Measurements from ENCODE around the gene RPL27.

The RPL27 gene

GRCh38 chr17:43024407-43025289, 26.4 kb downstream of the RPL27 start, which contains the start of gene RND2:
Gene RND2, plus strand, starts transcription at chr17:43025231. Its CDS starts 117 bp downstream, at chr17:43025348.
- Histone ChIP-seq H3K4me3 (ENCODE audit: low read depth, low read length) (peak within 1 kb of the TSS; percentile 72), H3K27me3 (ENCODE audit: insufficient read depth, low read length) (no peaks in the 10 kb centered on the region; the same call in 1 of the 2 replicates), H3K79me2 (ENCODE audit: control insufficient read depth, insufficient read depth, low read length, unreplicated experiment) (peaks cover 18% of the 10 kb centered on the region), H2AFZ (ENCODE audit: low read length, unreplicated experiment) (peak within 1 kb of the TSS; percentile 84), H3K4me1 (ENCODE audit: control insufficient read depth, insufficient read depth, low read length, unreplicated experiment) (peaks cover 9% of the 10 kb centered on the region), H3K27ac (ENCODE audit: low read depth, low read length) (no peak within 1 kb of the TSS), H3K36me3 (ENCODE audit: insufficient read depth, low read length) (peaks cover 4% of the 10 kb centered on the region; the same call in 1 of the 2 replicates)

GRCh38 chr17:43025290-43025657, 27.1 kb downstream of the RPL27 start:
- Histone ChIP-seq H3K4me1 (ENCODE audit: control insufficient read depth, insufficient read depth, low read length, unreplicated experiment) (peaks cover 3% of the 10 kb centered on the region), H2AFZ (ENCODE audit: low read length, unreplicated experiment) (no peak overlapping the region), H3K27me3 (ENCODE audit: insufficient read depth, low read length) (no peaks in the 10 kb centered on the region; the same call in 1 of the 2 replicates), H3K36me3 (ENCODE audit: insufficient read depth, low read length) (no peaks in the 10 kb centered on the region), H3K27ac (ENCODE audit: low read depth, low read length) (no peak overlapping the region), H3K4me3 (ENCODE audit: low read depth, low read length) (peak overlapping the region; percentile 57; the same call in 1 of the 2 replicates), H3K79me2 (ENCODE audit: control insufficient read depth, insufficient read depth, low read length, unreplicated experiment) (peaks cover 12% of the 10 kb centered on the region)

GRCh38 chr17:43025766-43026537, 27.7 kb downstream of the RPL27 start:
- no peak overlapping the region for H3K27ac ChIP-seq (ENCODE audit: low read depth, low read length)
- no peaks in the 10 kb centered on the region for H3K36me3 ChIP-seq (ENCODE audit: insufficient read depth, low read length)
- peaks cover 7% of the 10 kb centered on the region for H3K79me2 ChIP-seq (ENCODE audit: control insufficient read depth, insufficient read depth, low read length, unreplicated experiment)
- no peak overlapping the region for H2AFZ ChIP-seq (ENCODE audit: low read length, unreplicated experiment)
- no peaks in the 10 kb centered on the region for H3K4me1 ChIP-seq (ENCODE audit: control insufficient read depth, insufficient read depth, low read length, unreplicated experiment)
- H3K4me3 ChIP-seq (ENCODE audit: low read depth, low read length) = no peak overlapping the region
- H3K27me3 ChIP-seq (ENCODE audit: insufficient read depth, low read length) = no peaks in the 10 kb centered on the region; the same call in 1 of the 2 replicates

DNA sequence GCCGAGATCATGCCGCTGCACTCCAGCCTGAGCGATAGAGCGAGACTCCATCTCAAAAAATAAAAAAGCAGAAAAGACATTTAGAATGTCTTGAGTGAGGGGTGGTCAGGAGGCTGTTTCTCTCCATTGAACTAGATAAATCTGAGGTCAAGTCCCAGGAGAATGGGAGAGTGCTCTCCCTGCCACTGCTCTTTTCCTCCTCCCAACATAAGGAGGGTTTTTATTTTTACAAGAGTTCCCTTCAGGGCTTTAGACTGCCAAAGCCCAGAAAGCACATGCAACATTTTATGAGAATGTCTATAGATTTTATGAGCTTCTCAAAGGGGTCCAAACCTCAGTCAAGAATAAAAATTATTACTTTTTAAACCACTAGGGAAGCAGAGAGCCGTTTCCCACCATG, 28.4 kb downstream of the RPL27 start:
- H3K27ac ChIP-seq (ENCODE audit: low read depth, low read length) = no peak overlapping the region
- H2AFZ ChIP-seq (ENCODE audit: low read length, unreplicated experiment) = no peak overlapping the region
- no peaks in the 10 kb centered on the region; the same call in 1 of the 2 replicates for H3K27me3 ChIP-seq (ENCODE audit: insufficient read depth, low read length)
- H3K4me1 ChIP-seq (ENCODE audit: control insufficient read depth, insufficient read depth, low read length, unreplicated experiment) = no peaks in the 10 kb centered on the region
- H3K4me3 ChIP-seq (ENCODE audit: low read depth, low read length) = no peak overlapping the region
- H3K36me3 ChIP-seq (ENCODE audit: insufficient read depth, low read length) = no peaks in the 10 kb centered on the region
- peaks cover 3% of the 10 kb centered on the region for H3K79me2 ChIP-seq (ENCODE audit: control insufficient read depth, insufficient read depth, low read length, unreplicated experiment)

GRCh38 chr17:43027091-43028032, 29.1 kb downstream of the RPL27 start:
- no peak overlapping the region for H2AFZ ChIP-seq (ENCODE audit: low read length, unreplicated experiment)
- no peak overlapping the region for H3K4me3 ChIP-seq (ENCODE audit: low read depth, low read length)
- no peaks in the 10 kb centered on the region for H3K36me3 ChIP-seq (ENCODE audit: insufficient read depth, low read length)
- no peaks in the 10 kb centered on the region; the same call in 1 of the 2 replicates for H3K27me3 ChIP-seq (ENCODE audit: insufficient read depth, low read length)
- H3K79me2 ChIP-seq (ENCODE audit: control insufficient read depth, insufficient read depth, low read length, unreplicated experiment) = no peaks in the 10 kb centered on the region
- H3K4me1 ChIP-seq (ENCODE audit: control insufficient read depth, insufficient read depth, low read length, unreplicated experiment) = no peaks in the 10 kb centered on the region
- no peak overlapping the region for H3K27ac ChIP-seq (ENCODE audit: low read depth, low read length)

GRCh38 chr17:43028221-43028861, 30.1 kb downstream of the RPL27 start:
- H3K4me1 ChIP-seq (ENCODE audit: control insufficient read depth, insufficient read depth, low read length, unreplicated experiment) = no peaks in the 10 kb centered on the region
- H3K27me3 ChIP-seq (ENCODE audit: insufficient read depth, low read length) = no peaks in the 10 kb centered on the region; the same call in 1 of the 2 replicates
- no peaks in the 10 kb centered on the region for H3K36me3 ChIP-seq (ENCODE audit: insufficient read depth, low read length)
- no peak overlapping the region for H2AFZ ChIP-seq (ENCODE audit: low read length, unreplicated experiment)
- no peaks in the 10 kb centered on the region for H3K79me2 ChIP-seq (ENCODE audit: control insufficient read depth, insufficient read depth, low read length, unreplicated experiment)
- no peak overlapping the region for H3K4me3 ChIP-seq (ENCODE audit: low read depth, low read length)
- no peak overlapping the region for H3K27ac ChIP-seq (ENCODE audit: low read depth, low read length)

GRCh38 chr17:43030137-43030767, 32.0 kb downstream of the RPL27 start:
- Histone ChIP-seq H3K36me3 (ENCODE audit: insufficient read depth, low read length) (no peaks in the 10 kb centered on the region), H3K27ac (ENCODE audit: low read depth, low read length) (no peak overlapping the region), H3K79me2 (ENCODE audit: control insufficient read depth, insufficient read depth, low read length, unreplicated experiment) (no peaks in the 10 kb centered on the region), H3K4me3 (ENCODE audit: low read depth, low read length) (no peak overlapping the region), H2AFZ (ENCODE audit: low read length, unreplicated experiment) (no peak overlapping the region), H3K4me1 (ENCODE audit: control insufficient read depth, insufficient read depth, low read length, unreplicated experiment) (no peaks in the 10 kb centered on the region), H3K27me3 (ENCODE audit: insufficient read depth, low read length) (no peaks in the 10 kb centered on the region; the same call in 1 of the 2 replicates)

DNA sequence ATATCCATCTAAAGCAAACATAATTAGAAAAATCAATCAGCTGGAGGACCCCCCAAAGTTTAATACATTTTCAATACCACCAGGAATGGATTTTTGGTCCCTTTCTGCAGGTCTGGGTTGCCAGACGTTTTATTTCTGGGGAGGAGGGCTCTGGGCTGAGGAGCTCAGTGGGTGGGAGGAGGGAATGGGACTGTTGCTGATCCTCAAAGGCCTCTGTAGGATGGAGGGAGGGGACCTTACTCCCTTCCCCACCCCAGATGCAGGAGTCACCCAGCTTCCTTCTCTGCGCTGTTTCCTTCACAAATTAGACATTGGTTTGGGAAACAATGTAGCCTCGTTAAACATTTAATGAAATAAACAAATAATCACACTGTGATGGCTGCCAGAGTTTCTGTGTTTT, 33.4 kb downstream of the RPL27 start:
- no peaks in the 10 kb centered on the region for H3K79me2 ChIP-seq (ENCODE audit: control insufficient read depth, insufficient read depth, low read length, unreplicated experiment)

GRCh38 chr17:43033948-43034881, 36.0 kb downstream of the RPL27 start:
- H3K4me3 ChIP-seq (ENCODE audit: low read depth, low read length) = no peak overlapping the region

More for the DNA sequence above, 33.4 kb downstream of the RPL27 start:
- no peaks in the 10 kb centered on the region for H3K36me3 ChIP-seq (ENCODE audit: insufficient read depth, low read length)
- H3K4me1 ChIP-seq (ENCODE audit: control insufficient read depth, insufficient read depth, low read length, unreplicated experiment) = no peaks in the 10 kb centered on the region
- no peak overlapping the region for H3K27ac ChIP-seq (ENCODE audit: low read depth, low read length)
- no peaks in the 10 kb centered on the region for H3K27me3 ChIP-seq (ENCODE audit: insufficient read depth, low read length)
- H3K4me3 ChIP-seq (ENCODE audit: low read depth, low read length) = no peak overlapping the region
- no peak overlapping the region for H2AFZ ChIP-seq (ENCODE audit: low read length, unreplicated experiment)

More at GRCh38 chr17:43033948-43034881, 36.0 kb downstream of the RPL27 start:
- no peak overlapping the region for H2AFZ ChIP-seq (ENCODE audit: low read length, unreplicated experiment)
- H3K79me2 ChIP-seq (ENCODE audit: control insufficient read depth, insufficient read depth, low read length, unreplicated experiment) = no peaks in the 10 kb centered on the region
- H3K4me1 ChIP-seq (ENCODE audit: control insufficient read depth, insufficient read depth, low read length, unreplicated experiment) = no peaks in the 10 kb centered on the region
- H3K36me3 ChIP-seq (ENCODE audit: insufficient read depth, low read length) = no peaks in the 10 kb centered on the region
- H3K27ac ChIP-seq (ENCODE audit: low read depth, low read length) = no peak overlapping the region
- no peaks in the 10 kb centered on the region for H3K27me3 ChIP-seq (ENCODE audit: insufficient read depth, low read length)

Data from ACC112 (cell line).